ENCODE results near the gene COG7.

- TF ChIP-seq CTCF (IDR thresholded peaks at IDR 0.05) (no peak), POLR2A (IDR thresholded peaks at IDR 0.05) (no peak)
Observed at GRCh38 chr16:23406546-23407240, 46.3 kb downstream of the COG7 start.

All from ovary (tissue), 3 donors.